OCI-LY1 (cell line): ENCODE measurements around the gene ETV7.
A peak's percentile ranks its signal among the peaks of the same experiment; 100 is the strongest.

ENCODE experiments used
- H2AFZ ChIP-seq: fragments of 200-600 bp; sonication (generic), shearing (Covaris generic); 2 replicates; pipeline ENCODE4 v1.6.0; 2014; ENCODE audit warnings: antibody characterized with exemption, mild to moderate bottlenecking, low read length
- H3F3A ChIP-seq: fragments of 200-600 bp; sonication (generic), shearing (Covaris generic); 2 replicates; pipeline ENCODE4 v1.6.0; 2014; ENCODE audit warnings: mild to moderate bottlenecking, antibody characterized with exemption, low read length, moderate library complexity; ENCODE audit not compliant: insufficient read depth
- H3K27ac ChIP-seq: fragments of 200-600 bp; sonication (generic); 2 replicates; pipeline ENCODE4 v1.5.1; 2014; ENCODE audit warnings: low read length, mixed run types, mild to moderate bottlenecking, low read depth; ENCODE audit not compliant: poor library complexity, severe bottlenecking
- H3K27me3 ChIP-seq: fragments of 200-600 bp; sonication (generic); 2 replicates; pipeline ENCODE4 v1.6.0; 2014; ENCODE audit warnings: antibody characterized with exemption, mild to moderate bottlenecking, low read length, moderate library complexity; ENCODE audit not compliant: insufficient read depth
- H3K36me3 ChIP-seq: fragments of 200-600 bp; sonication (generic); 2 replicates; pipeline ENCODE4 v1.6.1; 2014; ENCODE audit warnings: mild to moderate bottlenecking, antibody characterized with exemption, low read length, moderate library complexity, mixed read lengths; ENCODE audit not compliant: insufficient read depth
- H3K4me1 ChIP-seq: fragments of 200-600 bp; sonication (generic); 2 replicates; pipeline ENCODE4 v1.5.1; 2014; ENCODE audit warnings: mild to moderate bottlenecking, low read length, moderate library complexity; ENCODE audit not compliant: insufficient read depth, severe bottlenecking
- H3K4me2 ChIP-seq: fragments of 200-600 bp; sonication (generic), shearing (Covaris generic); 2 replicates; pipeline ENCODE4 v1.6.1; 2014; ENCODE audit warnings: low read length
- H3K4me3 ChIP-seq: fragments of 200-600 bp; sonication (generic); 2 replicates; pipeline ENCODE4 v1.5.1; 2014; ENCODE audit warnings: low read length, low read depth, mild to moderate bottlenecking, mixed read lengths; ENCODE audit not compliant: poor library complexity, severe bottlenecking
- H3K79me2 ChIP-seq: fragments of 200-600 bp; shearing (Covaris generic); 2 replicates; pipeline ENCODE4 v1.6.1; 2016; ENCODE audit warnings: mixed run types, low read length, mixed read lengths; ENCODE audit not compliant: insufficient read depth
- H3K9ac ChIP-seq: fragments of 200-600 bp; sonication (generic), shearing (Covaris generic); 2 replicates; pipeline ENCODE4 v1.6.1; 2014; ENCODE audit warnings: mild to moderate bottlenecking, low read length, mixed read lengths
- H3K9me2 ChIP-seq: fragments of 200-600 bp; sonication (generic), shearing (Covaris generic); 2 replicates; pipeline ENCODE4 v1.6.1; 2014; ENCODE audit warnings: low read depth, mild to moderate bottlenecking, low read length, mixed read lengths
- H3K9me3 ChIP-seq: fragments of 200-600 bp; shearing (Covaris generic); 2 replicates; pipeline ENCODE4 v1.6.1; 2014; ENCODE audit warnings: low read length, mixed read lengths
- H4K20me1 ChIP-seq: fragments of 200-600 bp; sonication (generic), shearing (Covaris generic); 2 replicates; pipeline ENCODE4 v1.6.0; 2016; ENCODE audit warnings: mild to moderate bottlenecking, low read length; ENCODE audit not compliant: insufficient read depth
- CTCF ChIP-seq: fragments of 200-600 bp; sonication (generic), shearing (Covaris generic); IDR thresholded peaks from 2 replicates; pipeline ENCODE4 v1.5.1; 2017; ENCODE audit warnings: mild to moderate bottlenecking, antibody characterized with exemption, low read length, moderate library complexity, mixed read lengths
- EZH2 ChIP-seq: fragments of 200-600 bp; sonication (generic), shearing (Covaris generic); IDR thresholded peaks from 2 replicates; pipeline ENCODE4 v1.8.0; 2017; ENCODE audit warnings: borderline replicate concordance, mixed run types, mild to moderate bottlenecking, antibody characterized with exemption, low read length, moderate library complexity, mixed read lengths

The ETV7 gene

GRCh38 chr6:36431197-36431596, 43.7 kb upstream of the ETV7 start:
- Histone ChIP-seq H3K9me2 (no peaks in the 10 kb centered on the region), H3K9ac (no peak overlapping the region), H3K79me2 (no peaks in the 10 kb centered on the region), H2AFZ (no peak overlapping the region), H3K27ac (no peak overlapping the region), H3K36me3 (no peaks in the 10 kb centered on the region), H3K4me3 (no peak overlapping the region), H4K20me1 (no peaks in the 10 kb centered on the region), H3K4me2 (no peak overlapping the region), H3K4me1 (no peaks in the 10 kb centered on the region), H3F3A (no peaks in the 10 kb centered on the region), H3K9me3 (no peaks in the 10 kb centered on the region), H3K27me3 (no peaks in the 10 kb centered on the region)
- TF ChIP-seq CTCF (no peak), EZH2 (no peak)

- Histone ChIP-seq H3K4me2 (no peak overlapping the region), H3F3A (no peaks in the 10 kb centered on the region), H3K79me2 (no peaks in the 10 kb centered on the region), H4K20me1 (no peaks in the 10 kb centered on the region), H3K36me3 (no peaks in the 10 kb centered on the region), H3K9me2 (no peaks in the 10 kb centered on the region), H3K4me3 (no peak overlapping the region), H3K27ac (no peak overlapping the region), H3K27me3 (no peaks in the 10 kb centered on the region), H3K9me3 (no peaks in the 10 kb centered on the region), H2AFZ (no peak overlapping the region), H3K9ac (no peak overlapping the region), H3K4me1 (no peaks in the 10 kb centered on the region)
- no peak for TF ChIP-seq EZH2
- TF ChIP-seq CTCF = no peak
These were observed 42.9 kb upstream of the ETV7 start for GRCh38 chr6:36430351-36430750.

- Histone ChIP-seq H3K27me3 (no peaks in the 10 kb centered on the region), H3K4me3 (no peak overlapping the region), H3F3A (no peaks in the 10 kb centered on the region), H3K9me2 (no peaks in the 10 kb centered on the region), H3K9ac (no peak overlapping the region), H3K9me3 (no peaks in the 10 kb centered on the region), H2AFZ (no peak overlapping the region), H3K79me2 (no peaks in the 10 kb centered on the region), H3K4me1 (peaks cover 3% of the 10 kb centered on the region), H3K36me3 (no peaks in the 10 kb centered on the region), H3K4me2 (no peak overlapping the region), H3K27ac (no peak overlapping the region), H4K20me1 (no peaks in the 10 kb centered on the region)
- no peak for TF ChIP-seq EZH2
- TF ChIP-seq CTCF = peak; percentile 55
These were observed 41.4 kb upstream of the ETV7 start for GRCh38 chr6:36428911-36429310.
